Skeletal muscle cell (primary cell): Measurements from ENCODE around the gene MYL12A.

Experiments used
- DNase-seq: peaks from one replicate; pipeline ENCODE4 v3.0.0-alpha.2; 2010; ENCODE audit warnings: low read depth
- H3K4me3 ChIP-seq: 2 replicates; pipeline ENCODE4 v1.5.1; 2011; ENCODE audit warnings: low read depth, mild to moderate bottlenecking, control low read depth, low read length, moderate library complexity

Gene MYL12A

DNA sequence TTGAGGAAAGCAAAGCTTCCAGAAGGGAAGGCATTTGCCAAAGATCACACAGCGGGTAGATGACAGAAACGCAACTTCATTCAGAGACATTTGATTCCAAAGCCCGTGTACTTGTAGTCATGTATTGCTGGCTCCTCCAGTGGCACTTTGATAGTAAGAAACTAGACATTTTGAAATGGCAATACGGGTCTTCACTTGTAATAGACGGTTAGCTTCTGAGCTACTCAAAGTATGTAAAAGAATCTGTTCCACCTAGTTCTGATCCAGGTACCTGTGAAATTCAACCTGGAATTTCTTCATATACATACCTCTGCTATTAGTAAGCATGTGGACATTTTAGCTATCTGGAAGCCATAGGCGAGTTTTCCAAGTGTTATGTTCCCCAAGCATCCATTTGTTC, 26.1 kb upstream of the MYL12A start:
- no peak for DNase-seq
- no peak overlapping the region for H3K4me3 ChIP-seq

DNA sequence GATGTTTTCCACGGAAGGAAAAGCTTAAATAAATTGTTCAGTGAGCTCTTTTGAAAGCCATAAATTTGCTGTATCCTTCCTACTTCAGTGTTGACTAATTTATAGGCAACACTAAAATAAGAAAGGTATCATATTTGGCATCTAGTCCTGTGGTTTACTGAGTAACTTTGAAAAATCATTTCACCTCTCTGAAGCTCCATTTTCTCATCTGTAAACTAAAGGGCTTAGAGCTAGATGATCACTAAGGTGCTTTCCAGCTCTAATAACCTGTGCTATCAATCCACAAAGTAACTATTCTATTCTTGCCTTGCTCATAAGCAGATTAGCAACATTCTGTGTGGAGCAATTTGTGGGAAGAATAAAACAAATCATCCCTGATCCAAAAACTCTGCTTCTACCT, 24.2 kb upstream of the MYL12A start:
- no peak for DNase-seq
- no peak overlapping the region for H3K4me3 ChIP-seq

DNA sequence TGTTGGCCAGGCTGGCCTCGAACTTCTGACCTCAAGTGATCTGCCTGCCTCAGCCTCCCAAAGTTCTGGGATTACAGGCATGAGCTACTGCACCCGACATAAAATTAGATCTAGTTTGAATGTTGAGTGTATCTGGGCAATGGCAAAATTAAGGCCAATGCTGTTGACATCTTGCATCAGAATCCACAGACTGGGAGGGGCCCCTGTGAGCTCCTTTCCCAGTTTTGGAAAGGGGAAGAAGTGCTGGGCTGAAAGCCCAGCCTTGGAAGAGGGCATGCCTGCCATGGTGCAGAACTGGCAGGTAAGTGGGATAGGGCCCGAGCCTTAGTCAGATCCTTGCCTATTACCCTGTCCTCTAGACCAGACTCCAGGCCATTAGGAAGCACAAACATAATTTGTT, 23.4 kb upstream of the MYL12A start:
- H3K4me3 ChIP-seq: no peak overlapping the region
- no peak for DNase-seq

DNA sequence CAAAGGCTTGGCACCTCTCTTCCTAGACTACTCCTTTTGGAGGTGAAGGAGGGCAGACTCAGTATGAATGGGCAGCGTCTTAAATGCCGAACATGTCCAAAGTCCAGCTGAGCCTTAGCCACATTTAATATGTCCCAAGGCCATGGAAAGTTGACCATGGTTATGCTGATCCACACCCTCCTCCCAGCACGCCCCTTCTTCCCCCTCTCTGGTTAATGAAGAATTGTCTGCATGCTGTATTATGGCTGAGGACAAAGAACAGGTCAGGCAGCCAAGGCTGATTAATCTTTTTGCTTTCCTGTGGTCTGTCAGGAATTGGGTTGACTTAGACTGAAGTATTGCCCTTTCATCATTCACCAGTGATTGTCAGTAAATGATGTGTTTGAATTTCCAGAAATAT, 22.0 kb upstream of the MYL12A start:
- DNase-seq: no peak
- H3K4me3 ChIP-seq: no peak overlapping the region

DNA sequence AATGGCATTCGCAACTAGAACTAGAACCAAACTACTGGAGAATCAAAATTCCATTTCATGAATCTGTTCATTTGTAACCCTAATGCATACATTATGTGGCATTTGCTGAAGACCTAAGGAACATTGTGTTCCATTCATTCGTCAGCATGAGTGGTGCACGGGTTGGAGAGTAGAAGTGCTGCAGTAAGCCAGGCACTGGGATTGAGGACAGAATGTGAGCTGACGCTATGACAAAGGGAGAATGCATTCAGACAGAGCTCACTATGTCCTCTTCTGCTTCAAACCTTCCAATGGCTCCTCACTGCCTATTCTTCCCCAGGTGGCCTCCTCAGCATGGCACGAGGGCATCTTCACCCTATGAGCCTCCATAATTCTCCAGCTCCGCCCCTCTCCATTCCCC, 21.6 kb upstream of the MYL12A start:
- no peak for DNase-seq
- H3K4me3 ChIP-seq: no peak overlapping the region

DNA sequence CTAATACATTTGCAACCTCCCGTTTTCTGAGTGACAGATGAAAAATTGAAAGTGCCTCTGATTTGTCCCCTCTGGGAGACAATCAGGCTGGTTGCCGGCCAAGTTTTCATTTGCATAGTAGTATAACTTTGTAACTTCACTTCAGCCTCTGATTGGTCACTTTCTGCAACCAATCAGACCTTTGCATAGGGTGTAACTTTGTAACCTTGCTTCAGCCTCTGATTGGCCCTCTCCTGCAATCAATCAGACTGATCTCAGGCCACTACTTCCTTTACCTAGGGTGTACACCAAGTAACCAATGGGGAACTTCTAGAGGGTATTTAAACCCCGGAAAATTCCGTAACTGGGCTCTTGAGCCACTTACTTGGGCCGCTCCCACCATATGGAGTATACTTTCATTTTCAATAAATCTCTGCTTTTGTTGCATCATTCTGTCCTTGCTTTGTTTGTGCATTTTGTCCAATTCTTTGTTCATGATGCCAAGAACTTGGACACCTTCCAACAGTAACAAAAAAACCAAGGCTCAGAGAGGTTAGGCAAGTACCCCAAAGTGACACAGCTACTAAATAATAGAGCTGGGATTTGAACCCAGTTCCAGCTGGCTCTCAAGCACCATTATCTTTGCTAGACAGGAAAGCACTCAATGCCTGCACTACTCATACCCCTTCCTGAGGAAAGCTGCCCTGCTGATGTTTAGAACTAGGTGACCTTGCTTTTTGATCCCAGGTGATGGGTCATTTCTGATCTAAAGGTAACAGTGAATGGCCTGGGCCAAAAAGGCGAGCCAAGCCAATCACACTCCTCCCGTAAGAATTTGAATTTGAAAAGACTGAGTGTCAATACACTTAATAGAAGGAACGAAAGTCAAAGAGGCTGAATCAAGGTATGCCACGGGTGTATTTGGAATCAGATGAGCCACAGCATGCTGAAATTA, 16.9 kb upstream of the MYL12A start:
- DNase-seq: no peak
- H3K4me3 ChIP-seq: no peak overlapping the region

DNA sequence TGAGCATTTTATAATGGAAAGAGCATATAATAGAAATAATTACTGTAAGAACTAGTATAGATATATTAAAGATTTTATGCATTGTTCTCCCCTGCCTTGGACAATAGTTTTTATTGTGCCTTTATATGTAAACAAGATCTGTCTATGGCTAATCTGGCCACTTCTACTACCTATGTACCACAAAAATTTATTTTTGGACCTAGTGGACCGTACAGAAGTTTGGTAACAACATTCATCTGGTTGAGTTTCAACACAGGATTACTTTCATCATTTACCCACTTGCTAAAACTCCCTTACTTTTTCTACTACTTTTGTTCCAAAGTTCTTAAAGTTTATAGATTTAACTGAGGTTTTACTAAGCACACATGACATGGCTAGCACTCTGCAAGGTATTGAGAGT, 14.6 kb upstream of the MYL12A start:
- no peak overlapping the region for H3K4me3 ChIP-seq
- no peak for DNase-seq

DNA sequence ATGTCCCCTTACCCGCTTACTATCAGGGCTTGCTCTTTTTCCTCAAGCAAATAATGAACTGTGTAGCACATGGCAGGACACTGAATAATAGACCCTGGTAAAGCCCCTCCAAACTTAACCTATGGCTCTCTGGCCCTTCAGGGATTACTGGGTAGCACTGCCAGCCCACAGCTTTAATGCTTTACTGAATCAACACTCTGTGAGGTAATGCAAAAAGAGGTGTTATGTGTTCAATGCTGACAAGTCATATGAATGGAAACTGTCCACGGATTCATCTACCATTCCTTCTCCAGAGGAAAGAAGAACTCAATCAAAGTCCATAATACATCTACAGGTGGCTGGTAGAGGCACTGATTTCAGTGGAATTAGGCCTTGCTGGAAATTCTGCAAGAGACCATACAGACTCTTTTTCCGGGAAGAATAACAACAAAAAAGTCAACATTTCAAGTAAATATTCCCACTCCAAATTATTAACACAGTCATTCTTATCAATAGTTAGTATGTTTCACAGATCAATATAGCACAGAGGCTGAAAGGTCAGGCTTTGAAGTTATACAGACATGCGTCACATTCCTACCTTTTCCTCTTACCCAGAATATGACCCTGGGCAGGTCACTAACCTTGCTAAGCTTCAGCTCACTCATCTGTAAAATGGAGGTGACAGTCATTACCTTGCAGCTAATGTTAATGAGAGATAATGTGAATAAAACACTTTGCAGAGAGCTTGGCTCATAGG, 14.0 kb upstream of the MYL12A start:
- no peak overlapping the region for H3K4me3 ChIP-seq
- no peak for DNase-seq

DNA sequence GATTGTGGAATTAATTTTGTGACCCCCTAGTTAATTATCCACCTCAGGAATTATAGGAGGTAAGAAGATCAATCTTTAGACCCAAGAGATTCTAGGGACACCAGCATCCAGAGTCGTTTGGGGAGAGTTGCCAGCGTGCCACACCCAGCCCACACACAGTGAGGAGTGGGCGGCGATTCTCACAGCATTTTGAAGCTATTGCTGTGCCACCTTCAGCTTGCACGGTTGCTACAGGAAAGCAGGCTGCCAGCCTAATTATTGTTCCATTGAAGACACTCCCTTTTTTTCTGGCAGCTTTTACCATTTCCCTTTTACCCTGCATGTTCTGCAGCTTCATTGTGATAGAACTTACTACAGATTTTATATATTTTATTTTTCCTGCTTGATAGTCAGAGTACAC, 13.1 kb upstream of the MYL12A start:
- H3K4me3 ChIP-seq: no peak overlapping the region
- DNase-seq: no peak

DNA sequence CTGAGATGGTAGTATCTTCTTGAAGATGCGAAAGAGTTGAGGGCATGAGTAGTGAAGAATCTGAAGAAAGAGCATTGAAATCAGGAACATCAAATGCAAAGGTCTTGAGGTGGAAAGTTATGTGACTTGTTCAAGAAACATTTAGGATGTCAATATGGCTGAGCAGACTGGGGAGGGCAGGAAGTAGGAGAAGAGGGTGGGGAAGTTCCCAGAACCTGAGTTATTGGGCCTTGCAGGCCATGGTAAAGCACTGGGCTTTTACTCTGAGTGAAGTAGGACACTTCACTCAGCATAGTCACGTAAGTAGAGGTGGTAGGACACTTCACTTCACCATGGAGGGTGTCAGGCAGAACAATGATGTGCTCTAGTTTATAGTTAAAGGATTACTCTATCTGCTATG, 11.8 kb upstream of the MYL12A start:
- no peak for DNase-seq
- no peak overlapping the region for H3K4me3 ChIP-seq

DNA sequence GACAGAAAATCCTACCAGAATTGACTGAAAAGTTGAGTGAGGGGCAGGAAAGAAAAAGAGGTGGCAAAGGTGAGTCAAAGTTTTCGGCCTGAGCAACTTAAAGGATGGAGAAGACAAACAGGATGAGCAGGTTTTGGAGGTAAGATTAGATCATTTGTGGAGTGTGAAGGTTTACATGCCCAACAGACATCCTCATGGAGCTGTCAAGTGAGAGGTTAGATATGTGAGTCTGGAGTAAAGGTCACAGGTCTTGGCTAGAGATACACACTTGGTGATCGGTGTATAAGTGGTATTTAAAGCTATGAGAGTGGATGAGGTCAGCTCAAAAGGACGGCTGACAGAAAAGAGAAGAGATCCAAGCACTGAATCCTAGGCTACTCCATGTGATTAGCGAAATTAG, 11.1 kb upstream of the MYL12A start:
- H3K4me3 ChIP-seq: no peak overlapping the region
- no peak for DNase-seq

DNA sequence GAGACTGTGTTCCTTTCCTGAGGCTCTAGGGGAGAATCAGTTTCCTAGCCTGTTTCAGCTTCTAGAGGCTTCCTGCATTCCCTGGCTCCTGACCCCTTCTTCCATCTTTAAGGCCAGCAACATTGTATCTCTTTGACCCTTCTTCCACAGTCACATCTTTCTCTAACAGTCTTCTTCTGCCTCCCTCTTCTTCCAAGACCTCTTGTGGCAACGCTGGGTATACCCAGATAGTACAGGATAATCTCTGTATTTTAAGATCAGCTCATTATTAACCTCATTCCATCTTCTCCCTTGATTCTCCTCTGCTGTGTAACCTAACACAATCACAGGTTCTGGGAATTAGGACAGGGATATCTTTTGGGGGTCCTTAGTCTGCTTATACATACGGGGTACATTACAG, 8.9 kb upstream of the MYL12A start:
- DNase-seq: no peak

DNA sequence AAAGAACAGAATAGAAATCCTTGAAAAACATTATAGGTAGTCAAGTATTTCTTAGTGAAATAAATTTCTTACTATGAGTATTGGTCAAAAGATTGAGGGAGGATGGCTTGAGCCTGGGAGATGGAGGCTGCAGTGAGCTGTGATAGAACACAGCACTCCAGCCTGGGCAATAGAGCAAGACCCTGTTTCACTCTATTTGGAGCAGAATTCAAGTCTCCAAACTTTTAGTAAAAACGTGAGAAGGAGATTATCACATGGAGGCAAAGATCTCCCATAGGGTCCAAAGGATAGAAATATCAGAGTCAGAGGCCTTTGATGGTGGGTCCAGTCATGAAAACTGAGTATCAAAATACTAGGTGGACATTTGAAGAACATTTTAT, 2.4 kb upstream of the MYL12A start:
- DNase-seq: no peak
- H3K4me3 ChIP-seq: no peak overlapping the region

More for the DNA sequence above, 8.9 kb upstream of the MYL12A start:
- H3K4me3 ChIP-seq: no peak overlapping the region

DNA sequence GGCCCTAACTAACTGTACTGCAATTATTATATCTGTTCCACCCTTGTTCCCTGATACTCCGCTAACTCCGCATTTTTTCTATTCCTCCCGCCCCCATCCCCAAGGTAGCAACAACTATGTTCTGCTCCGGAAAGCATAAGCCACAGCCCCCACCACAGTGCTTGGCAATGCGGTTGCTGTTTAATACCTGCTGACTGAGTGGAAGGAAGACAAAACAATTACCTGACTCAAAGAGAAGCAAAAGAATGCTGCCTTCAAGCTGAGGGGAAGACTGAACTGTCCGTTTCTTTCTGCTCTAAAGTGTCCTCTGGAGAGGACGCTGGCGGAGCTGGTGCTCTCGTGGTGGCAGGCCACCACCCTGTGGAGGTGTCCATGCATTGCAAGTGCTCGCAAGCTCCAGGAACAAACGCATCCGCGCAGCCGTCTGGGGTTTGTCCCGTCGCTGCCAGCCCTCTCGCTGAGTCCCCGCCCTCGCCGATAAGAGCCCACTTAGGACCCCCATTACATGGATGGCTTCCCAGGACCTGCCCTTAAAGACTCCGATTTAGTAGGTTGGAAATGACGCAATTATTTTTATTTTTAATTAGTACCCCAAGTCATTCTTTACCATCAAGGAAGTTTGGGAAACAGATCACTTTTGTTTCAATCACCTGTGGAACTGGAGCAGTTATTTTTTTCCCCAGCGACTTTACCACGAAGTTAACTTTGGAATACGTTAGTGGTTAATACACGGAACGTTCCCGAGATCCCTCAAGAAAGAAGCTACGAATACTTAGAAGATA, 1.6 kb upstream of the MYL12A start:
- DNase-seq: peak; percentile 67
- peak overlapping the region; percentile 92 for H3K4me3 ChIP-seq

DNA sequence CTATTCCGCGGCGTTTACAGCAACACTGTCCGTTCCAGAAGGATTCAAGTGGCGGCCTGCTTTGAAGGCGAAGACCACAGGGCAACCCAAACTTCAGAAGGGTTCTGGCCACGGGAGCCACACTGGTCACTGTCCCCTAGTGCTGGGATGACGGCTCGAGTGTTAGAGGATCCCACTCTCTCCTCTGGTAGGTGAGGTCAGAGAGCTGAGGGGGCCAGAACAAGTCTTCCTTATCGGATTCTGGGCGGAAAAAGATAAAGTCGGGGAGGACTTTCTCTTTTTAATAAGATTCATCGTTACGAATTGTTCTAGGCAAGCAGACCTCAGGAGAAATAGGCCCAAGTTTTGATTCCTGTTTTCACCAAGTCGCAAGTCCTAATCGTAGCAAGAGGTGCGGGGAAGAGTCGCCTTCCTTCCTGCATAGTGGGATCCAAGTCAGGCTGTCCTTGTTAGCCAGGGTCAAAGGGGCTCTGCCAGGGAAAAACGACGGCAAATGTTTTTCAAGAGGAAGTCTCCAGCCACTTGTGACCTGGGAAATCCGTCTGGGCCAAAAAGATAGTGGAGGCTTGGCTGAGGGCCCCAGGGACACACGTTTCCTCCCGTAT, 864 bp upstream of the MYL12A start:
- DNase-seq: no peak
- peak overlapping the region; percentile 92 for H3K4me3 ChIP-seq

DNA sequence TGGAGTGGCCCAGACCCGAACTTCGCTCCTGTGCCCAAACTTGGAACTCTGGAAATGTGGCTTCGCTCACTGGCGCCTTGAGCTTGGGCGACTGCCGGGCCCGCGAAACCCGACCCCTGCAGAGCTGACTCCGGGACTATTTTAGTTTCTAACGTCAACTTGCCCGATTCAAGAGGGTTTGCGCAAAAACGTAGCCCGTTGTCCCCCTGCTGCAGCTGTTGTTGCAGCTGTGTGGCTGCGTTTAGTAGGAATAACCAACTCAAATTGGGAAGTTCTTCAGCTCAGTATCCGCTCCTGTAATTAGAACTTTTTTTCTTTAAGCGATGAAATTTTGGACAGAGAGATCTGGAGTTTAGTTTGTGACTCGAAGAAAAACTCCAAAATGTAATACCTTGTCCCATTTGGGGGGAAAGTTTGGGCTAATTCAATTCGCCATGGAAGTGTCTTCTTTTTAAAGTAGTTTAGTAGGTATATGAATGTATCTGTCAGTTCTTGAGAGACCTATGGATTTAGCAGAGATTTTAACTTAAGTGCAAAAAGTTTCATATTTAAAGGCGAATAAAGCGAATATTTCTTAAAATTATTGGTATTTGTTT, 559 bp downstream of the MYL12A start:
- DNase-seq: peak; percentile 36
- peak overlapping the region; percentile 92 for H3K4me3 ChIP-seq

DNA sequence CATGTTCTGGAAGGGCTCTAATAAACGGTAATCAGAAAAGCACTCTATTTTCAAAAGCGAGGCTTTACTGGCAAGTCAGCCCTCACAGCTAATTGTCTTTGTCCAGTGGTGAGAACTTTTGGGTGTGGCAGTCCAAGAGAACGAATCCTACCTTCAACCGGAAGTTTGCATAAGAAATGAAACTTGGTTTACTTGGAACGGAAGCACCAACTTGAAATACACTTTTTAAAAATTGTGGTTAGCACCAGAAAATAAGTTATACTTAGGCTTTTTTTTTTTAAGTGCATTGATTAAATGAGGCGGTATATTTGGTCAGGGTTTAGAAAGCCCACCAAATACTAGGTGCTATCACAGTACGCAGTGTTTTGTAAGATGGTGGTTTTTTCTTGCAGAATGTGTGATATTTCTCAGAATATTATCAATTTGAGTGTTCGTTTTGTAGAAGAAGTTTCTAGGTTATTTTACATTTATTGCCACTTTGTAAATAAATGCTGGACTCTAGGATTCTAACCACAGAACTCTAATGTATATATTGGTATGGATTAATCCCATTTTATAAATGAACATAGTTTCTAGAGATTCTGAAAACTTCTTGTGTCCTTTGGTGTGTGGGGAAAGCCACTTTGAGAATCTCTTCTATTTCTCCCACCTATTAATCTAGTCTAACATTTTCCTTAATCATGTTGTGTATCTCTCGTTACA, 1.2 kb downstream of the MYL12A start:
- DNase-seq: no peak
- peak overlapping the region; percentile 92 for H3K4me3 ChIP-seq

DNA sequence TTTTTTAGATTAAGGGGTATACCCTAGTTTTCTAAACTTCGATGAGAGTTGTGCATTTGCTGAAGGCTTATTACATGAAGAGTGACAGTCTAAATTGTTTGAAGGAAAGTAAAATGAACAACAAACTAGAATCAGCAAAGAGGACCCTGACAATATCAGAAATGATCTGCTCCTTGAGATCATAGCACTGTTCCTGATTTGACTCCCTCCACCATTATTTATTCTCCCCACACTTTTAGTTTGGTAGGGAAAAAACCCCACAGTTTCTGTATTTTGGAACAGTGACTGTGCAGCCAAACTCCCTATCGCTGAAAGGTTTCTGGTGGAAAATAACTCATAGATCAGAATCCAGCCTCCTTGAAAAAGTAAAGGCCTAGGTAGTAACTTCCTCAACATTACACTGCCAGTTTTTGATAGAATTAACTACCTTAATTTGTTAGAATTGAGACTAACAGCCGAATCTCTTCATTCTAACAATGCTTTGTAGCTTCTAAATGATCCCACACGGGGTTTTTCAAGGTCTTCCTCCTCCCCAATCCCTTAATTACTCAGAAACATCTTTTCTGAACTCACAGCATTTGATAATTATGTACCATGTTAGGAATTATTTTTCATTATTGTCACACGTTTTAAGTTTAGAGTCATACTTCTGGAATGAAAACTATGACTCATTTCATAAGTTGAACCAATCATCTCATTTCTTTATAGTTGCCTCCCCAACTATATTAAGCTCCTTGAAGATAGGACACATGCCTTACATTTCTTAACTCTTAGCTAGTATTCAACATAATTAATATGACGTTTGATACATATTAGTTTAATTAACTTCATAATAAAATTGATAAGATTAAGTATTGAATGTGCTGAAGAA, 2.9 kb downstream of the MYL12A start:
- peak; percentile 33 for DNase-seq
- H3K4me3 ChIP-seq: peak overlapping the region; percentile 17
